ENCODE results near the gene ZNF598.

DNA sequence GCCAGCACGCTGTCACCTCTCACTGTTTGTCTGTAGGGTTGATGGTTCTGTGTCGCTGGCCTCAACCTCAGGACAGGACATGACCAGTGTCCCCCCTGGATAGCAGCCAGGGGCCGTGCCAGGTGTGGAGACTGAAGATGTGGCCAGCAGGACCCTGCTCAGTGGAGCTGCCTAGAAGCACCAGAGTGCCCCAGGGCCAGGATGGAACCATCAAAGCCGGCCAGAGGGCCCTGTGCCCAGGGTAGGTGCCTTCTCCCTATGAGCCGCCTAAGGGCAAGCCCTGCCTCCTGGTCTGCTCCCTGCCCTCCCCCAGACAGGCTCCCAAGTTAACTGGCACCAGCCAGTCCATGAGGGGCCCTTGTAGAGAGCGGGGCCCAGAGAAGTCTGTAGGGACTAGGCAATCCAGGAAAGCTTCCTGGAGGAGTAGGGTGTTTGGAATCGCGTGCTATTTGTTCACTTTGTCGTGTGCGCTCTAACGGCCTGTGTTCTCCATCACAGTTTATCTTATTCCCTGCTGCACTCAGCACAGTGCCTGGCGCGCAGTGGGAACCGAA is 50.8 kb downstream of the ZNF598 start:
- TF ChIP-seq CTCF (IDR thresholded peaks at IDR 0.05; ENCODE audit: borderline replicate concordance, extremely low read depth, low read length, poor library complexity, severe bottlenecking) (no peak), EZH2 (IDR thresholded peaks at IDR 0.05; ENCODE audit: borderline replicate concordance, low read depth, low read length, severe bottlenecking) (no peak)

All from DND-41 (cell line).